Body of pancreas (tissue), 4 donors: ENCODE results near the gene CYREN. TPM values are rescaled to one million over a fixed set of nuclear protein-coding genes. Genes with fewer than 3 reads are reported as not detected.
A peak's percentile ranks its signal among the peaks of the same experiment; 100 is the strongest.

Experiments used
- ATAC-seq: fragments of 150-250 bp; one replicate; pipeline ENCODE4 v1.9.1; 2016
- DNase-seq, 4 donors: peaks; one replicate each; pipeline ENCODE4 v3.0.0-alpha.2; 2019
- H3K27ac ChIP-seq, 4 donors: fragments of 200-600 bp; sonication (generic); 1 replicate in 3 of 4; 2 replicates in 1 of 4; pipeline versions ENCODE4 v1.5.1 to v1.6.1; 2016 to 2019; ENCODE audit warnings: mild to moderate bottlenecking in 1 of 4, mixed read lengths in 1 of 4, moderate library complexity in 1 of 4
- H3K27me3 ChIP-seq, 2 donors: fragments of 200-600 bp; sonication (generic); one replicate each; pipeline ENCODE4 v1.6.0; 2016; ENCODE audit warnings: mild to moderate bottlenecking in 1 of 2
- H3K36me3 ChIP-seq, 2 donors: fragments of 200-600 bp; sonication (generic); replicated peaks in 1 of 2; 2 replicates each; pipeline ENCODE4 v1.5.1; 2016; ENCODE audit warnings: low read depth in 2 of 2; ENCODE audit not compliant: insufficient read depth in 1 of 2
- H3K4me1 ChIP-seq: fragments of 200-600 bp; sonication (generic); one replicate; pipeline ENCODE4 v1.6.0; 2016
- H3K4me3 ChIP-seq, 2 donors: fragments of 200-600 bp; sonication (generic); 1 replicate in 1 of 2; 2 replicates in 1 of 2; pipeline ENCODE4 v1.5.1; 2016 to 2019
- H3K9me3 ChIP-seq, 3 donors: fragments of 200-600 bp; sonication (generic); 1 replicate in 2 of 3; 2 replicates in 1 of 3; pipeline ENCODE4 v1.5.1; 2016
- POLR2A ChIP-seq, 3 donors: fragments of 450-650 bp; IDR thresholded peaks; one replicate each; pipeline ENCODE4 v1.6.1; 2016; ENCODE audit warnings: antibody characterized with exemption in 3 of 3, mild to moderate bottlenecking in 2 of 3
- WGBS, 2 donors: methylation state at CpG; one replicate each; pipeline ENCODE4 v1.1.5; 2017; 5-methylcytosine and 5-hydroxymethylcytosine counted together
- intact Hi-C: fragments of 100-400 bp; cut with DNase I; formaldehyde crosslinking; loops from one replicate; pipeline ENCODE4 v1.15.1; 2023
- total RNA-seq, 2 donors: library from RNA; depleted of rRNA; stranded (reverse); fragments of >200 nt; gene quantifications; one replicate each; pipeline ENCODE4 v1.1.0, GENCODE V29; 2016
- TF ChIP-seq, protein P1 (sequence below), 7 experiments: fragments of 450-650 bp in 4 of 7; fragments of 200-600 bp in 3 of 7; sonication (generic) in 3 of 7; IDR thresholded peaks; one replicate each; pipeline ENCODE4 v1.5.1; 2016 to 2019; ENCODE audit warnings: antibody characterized with exemption in 7 of 7

Gene CYREN
- total RNA-seq, 2 donors from 2014 or later = 32.9 to 40.5 TPM

DNA sequence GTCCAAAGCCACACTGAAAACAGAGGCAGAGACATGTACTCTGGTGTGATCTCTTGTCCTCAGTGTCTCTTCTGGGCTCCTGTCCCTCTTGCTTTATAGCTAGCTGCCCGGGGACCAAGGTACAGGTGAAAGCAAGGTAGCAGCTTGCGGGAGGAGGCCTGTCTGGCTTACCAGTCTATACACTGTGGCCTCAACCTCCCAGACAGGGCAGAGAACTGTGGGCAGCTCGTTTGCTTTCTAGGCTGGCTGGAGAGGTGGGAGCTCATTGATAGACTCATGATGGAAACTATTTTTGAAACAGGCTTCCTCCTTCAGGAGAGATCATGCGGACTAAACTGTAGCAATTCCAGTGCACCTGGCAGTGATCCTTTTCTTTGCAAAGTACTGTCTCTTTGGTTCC, 4.6 kb downstream of the CYREN start:
- ATAC-seq = no peak
- Histone ChIP-seq H3K9me3 (no peaks in the 10 kb centered on the region), H3K27me3 (no peaks in the 10 kb centered on the region), H3K4me1 (peaks cover 37% of the 10 kb centered on the region), H3K27ac (no peak overlapping the region), H3K36me3 (peaks cover 0 to 7% of the 10 kb centered on the region in 2 donors), H3K4me3 (no peak overlapping the region)
- no peak for DNase-seq
- intact Hi-C loops = loop anchor here (10.0 kb wide), 1 partner anchor 171 kb away; no protein-coding TSS in a partner anchor
- TF ChIP-seq, protein P1, sequence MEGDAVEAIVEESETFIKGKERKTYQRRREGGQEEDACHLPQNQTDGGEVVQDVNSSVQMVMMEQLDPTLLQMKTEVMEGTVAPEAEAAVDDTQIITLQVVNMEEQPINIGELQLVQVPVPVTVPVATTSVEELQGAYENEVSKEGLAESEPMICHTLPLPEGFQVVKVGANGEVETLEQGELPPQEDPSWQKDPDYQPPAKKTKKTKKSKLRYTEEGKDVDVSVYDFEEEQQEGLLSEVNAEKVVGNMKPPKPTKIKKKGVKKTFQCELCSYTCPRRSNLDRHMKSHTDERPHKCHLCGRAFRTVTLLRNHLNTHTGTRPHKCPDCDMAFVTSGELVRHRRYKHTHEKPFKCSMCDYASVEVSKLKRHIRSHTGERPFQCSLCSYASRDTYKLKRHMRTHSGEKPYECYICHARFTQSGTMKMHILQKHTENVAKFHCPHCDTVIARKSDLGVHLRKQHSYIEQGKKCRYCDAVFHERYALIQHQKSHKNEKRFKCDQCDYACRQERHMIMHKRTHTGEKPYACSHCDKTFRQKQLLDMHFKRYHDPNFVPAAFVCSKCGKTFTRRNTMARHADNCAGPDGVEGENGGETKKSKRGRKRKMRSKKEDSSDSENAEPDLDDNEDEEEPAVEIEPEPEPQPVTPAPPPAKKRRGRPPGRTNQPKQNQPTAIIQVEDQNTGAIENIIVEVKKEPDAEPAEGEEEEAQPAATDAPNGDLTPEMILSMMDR (IDR thresholded peaks at IDR 0.05) = no peak
- TF ChIP-seq POLR2A (IDR thresholded peaks at IDR 0.05) = no peak
- WGBS, 2 donors = 78 to 81% methylated on average over 4 of the region's 4 CpGs

GRCh38 chr7:135164357-135165061, 6.0 kb downstream of the CYREN start:
- Histone ChIP-seq H3K27ac (peak overlapping the region in 1 of 4 donors; percentile 2), H3K9me3 (no peaks in the 10 kb centered on the region), H3K4me3 (no peak overlapping the region), H3K36me3 (peaks cover 0 to 7% of the 10 kb centered on the region in 2 donors), H3K27me3 (no peaks in the 10 kb centered on the region), H3K4me1 (peaks cover 44% of the 10 kb centered on the region)
- TF ChIP-seq POLR2A (IDR thresholded peaks at IDR 0.05) = no peak
- TF ChIP-seq, protein P1 (IDR thresholded peaks at IDR 0.05) = peak in 3 of 7 experiments; percentile 21 to 33 (median 23)
- WGBS, 2 donors = 80% methylated on average over 14 to 18 of the region's 18 CpGs
- DNase-seq (peak in 3 of 4 donors; percentile 21 to 44 (median 25)), ATAC-seq (no peak)
- intact Hi-C loops = loop anchor here (10.0 kb wide), 1 partner anchor 170 kb away; no protein-coding TSS in a partner anchor

GRCh38 chr7:135162382-135163001, 8.0 kb downstream of the CYREN start:
- peaks cover 26% of the 10 kb centered on the region for H3K4me1 ChIP-seq
- WGBS, 2 donors = 93 to 97% methylated on average over 2 of the region's 2 CpGs

DNA sequence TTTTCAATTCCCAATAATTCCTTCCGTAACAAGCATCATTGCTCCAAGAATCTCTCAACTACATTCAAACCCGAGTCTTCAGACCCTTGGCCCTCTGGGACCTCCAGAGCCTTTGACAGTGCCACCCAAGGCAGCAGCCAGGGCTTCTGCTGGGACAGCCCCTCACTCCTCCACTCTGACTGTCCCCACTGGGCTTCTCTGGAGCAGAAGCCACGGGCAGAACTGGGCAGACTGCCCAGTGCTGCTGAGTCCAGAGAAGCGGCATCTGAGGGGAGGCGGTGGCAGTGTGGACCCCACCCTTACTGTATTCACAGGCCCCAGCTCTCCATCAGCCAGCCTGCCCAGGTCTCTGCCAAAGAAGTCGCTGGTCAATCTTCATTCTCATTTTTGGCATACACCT, 8.8 kb downstream of the CYREN start:
- DNase-seq = no peak
- Histone ChIP-seq H3K9me3 (no peaks in the 10 kb centered on the region), H3K27me3 (no peaks in the 10 kb centered on the region), H3K4me3 (no peak overlapping the region), H3K4me1 (peaks cover 23% of the 10 kb centered on the region), H3K27ac (peak overlapping the region in 3 of 4 donors; percentile 17 to 66 (median 62)), H3K36me3 (peaks cover 0 to 3% of the 10 kb centered on the region in 2 donors)
- TF ChIP-seq, protein P1 (IDR thresholded peaks at IDR 0.05) = no peak
- no peak for TF ChIP-seq POLR2A (IDR thresholded peaks at IDR 0.05)
- no peak for ATAC-seq
- intact Hi-C loops = loop anchor here (10.0 kb wide), 1 partner anchor 167 kb away; no protein-coding TSS in a partner anchor
- 83 to 91% methylated on average over 6 of the region's 6 CpGs for WGBS, 2 donors

More at GRCh38 chr7:135162382-135163001, 8.0 kb downstream of the CYREN start:
- no peaks in the 10 kb centered on the region for H3K27me3 ChIP-seq
- no peak overlapping the region for H3K4me3 ChIP-seq
- TF ChIP-seq, protein P1 (IDR thresholded peaks at IDR 0.05) = no peak
- TF ChIP-seq POLR2A (IDR thresholded peaks at IDR 0.05) = no peak
- intact Hi-C loops = loop anchor here (10.0 kb wide), 1 partner anchor 168 kb away; no protein-coding TSS in a partner anchor
- H3K9me3 ChIP-seq = no peaks in the 10 kb centered on the region
- no peak for ATAC-seq
- H3K36me3 ChIP-seq = peaks cover 0 to 7% of the 10 kb centered on the region in 2 donors
- peak overlapping the region in 2 of 4 donors; percentile 62 to 66 for H3K27ac ChIP-seq
- DNase-seq = no peak
